Non-pigmented ciliary epithelial cell (primary cell): ENCODE data around the gene SOX8.
"Not testable (repeated sequence)": the region's sequence is repeated elsewhere in the genome, so short reads cannot be mapped to it uniquely, and the experiment has no call there.

ENCODE experiments used
- DNase-seq: peaks from one replicate; pipeline ENCODE4 v3.0.0-alpha.2; 2010; ENCODE audit warnings: low read depth

SOX8 gene

GRCh38 chr16:1008085-1008484 is 26.5 kb downstream of the SOX8 start:
- no peak for DNase-seq

- no peak for DNase-seq
These were observed 28.0 kb downstream of the SOX8 start for GRCh38 chr16:1009358-1010150.

- DNase-seq: no peak
These were observed 28.7 kb downstream of the SOX8 start for GRCh38 chr16:1010251-1010650.

- DNase-seq: no peak
These were observed 29.2 kb downstream of the SOX8 start for GRCh38 chr16:1010815-1011214.

GRCh38 chr16:1011316-1012082 is 29.9 kb downstream of the SOX8 start:
- DNase-seq: no peak

- DNase-seq: no peak
These were observed 30.6 kb downstream of the SOX8 start for GRCh38 chr16:1012135-1012534.

- no peak for DNase-seq
These were observed 31.4 kb downstream of the SOX8 start for GRCh38 chr16:1012722-1013592.

- DNase-seq: no peak
These were observed 32.0 kb downstream of the SOX8 start for GRCh38 chr16:1013593-1013900.

GRCh38 chr16:1014221-1014620 is 32.7 kb downstream of the SOX8 start:
- no peak for DNase-seq

- no peak for DNase-seq
These were observed 33.4 kb downstream of the SOX8 start for GRCh38 chr16:1014771-1015495.

- DNase-seq: no peak
These were observed 37.1 kb downstream of the SOX8 start for GRCh38 chr16:1018447-1019198.

GRCh38 chr16:1019231-1020090 is 37.9 kb downstream of the SOX8 start:
- no peak for DNase-seq

- no peak for DNase-seq
These were observed 38.5 kb downstream of the SOX8 start for GRCh38 chr16:1020091-1020399.

- DNase-seq: no peak
These were observed 39.0 kb downstream of the SOX8 start for GRCh38 chr16:1020591-1020990.

GRCh38 chr16:1021553-1022160 is 40.1 kb downstream of the SOX8 start:
- no peak for DNase-seq

- no peak for DNase-seq
These were observed 40.9 kb downstream of the SOX8 start for GRCh38 chr16:1022466-1022865.

- no peak for DNase-seq
These were observed 42.6 kb downstream of the SOX8 start for GRCh38 chr16:1024138-1024537.

GRCh38 chr16:1025183-1025809 is 43.7 kb downstream of the SOX8 start:
- DNase-seq: not testable (repeated sequence)

- no peak for DNase-seq
These were observed 44.6 kb downstream of the SOX8 start for GRCh38 chr16:1026057-1026783.
